Aorta (tissue), 5 donors: ENCODE measurements around the gene AHNAK. TPM values are rescaled to one million over a fixed set of nuclear protein-coding genes. Genes with fewer than 3 reads are reported as not detected.

Experiments used
- ATAC-seq: fragments of 200-7000 bp; cut with Tn5 transposase; one replicate; pipeline ENCODE4 v1.9.1; 2022; ENCODE audit warnings: moderate library complexity; ENCODE audit not compliant: low FRiP score
- DNase-seq, 2 donors: peaks; one replicate each; pipeline ENCODE4 v3.0.0-alpha.2; 2020
- H3K27ac ChIP-seq, 2 donors: one replicate each; pipeline ENCODE4 v1.5.1; 2013; ENCODE audit warnings: low read length in 2 of 2, mild to moderate bottlenecking in 2 of 2, moderate library complexity in 2 of 2, control low read depth in 1 of 2, inconsistent platforms in 1 of 2, low read depth in 1 of 2
- H3K27me3 ChIP-seq, 2 donors: one replicate each; pipeline ENCODE4 v1.6.1; 2013; ENCODE audit warnings: control low read depth in 1 of 2, low read length in 1 of 2, mild to moderate bottlenecking in 1 of 2, moderate library complexity in 1 of 2; ENCODE audit not compliant: insufficient read depth in 2 of 2, control insufficient read depth in 1 of 2
- H3K36me3 ChIP-seq, 2 donors: one replicate each; pipeline ENCODE4 v1.6.1; 2013; ENCODE audit warnings: control low read depth in 1 of 2, low read length in 1 of 2, mild to moderate bottlenecking in 1 of 2; ENCODE audit not compliant: insufficient read depth in 2 of 2, control insufficient read depth in 1 of 2
- H3K4me1 ChIP-seq, 2 donors: one replicate each; pipeline ENCODE4 v1.6.1; 2013; ENCODE audit warnings: low read length in 2 of 2, control low read depth in 1 of 2, mild to moderate bottlenecking in 1 of 2, moderate library complexity in 1 of 2; ENCODE audit not compliant: insufficient read depth in 2 of 2, control insufficient read depth in 1 of 2
- H3K4me3 ChIP-seq, 2 donors: one replicate each; pipeline ENCODE4 v1.5.1; 2013; ENCODE audit warnings: low read length in 2 of 2, control low read depth in 1 of 2, mild to moderate bottlenecking in 1 of 2
- H3K9me3 ChIP-seq: one replicate; pipeline ENCODE4 v1.6.1; 2013; ENCODE audit warnings: mild to moderate bottlenecking, low read length; ENCODE audit not compliant: control insufficient read depth
- WGBS, 2 donors: extraction: QIAGEN DNeasy Blood & Tissue Kit; methylation state at CpG; one replicate each; pipeline ENCODE4 v1.1.7; 2013; 5-methylcytosine and 5-hydroxymethylcytosine counted together
- intact Hi-C, 2 donors: fragments of 100-400 bp; cut with DNase I; formaldehyde crosslinking; loops; one replicate each; pipeline versions ENCODE4 v1.14.2 to v1.15.0; 2022
- polyA plus RNA-seq, 2 donors: library from polyadenylated mRNA; stranded (reverse); fragments of 200-250 nt; gene quantifications; one replicate each; pipeline ENCODE4 v1.2.3, GENCODE V29; 2013
- total RNA-seq, 2 donors: library from RNA; stranded (reverse); fragmentation: NEBNext Ultra II Directional; extraction: Animal tissue kit (Norgen Biotek cat#: 25700); gene quantifications; one replicate each; pipeline ENCODE4 v1.2.1, GENCODE V29; 2021
- donor health status: healthy with polysubstance abuse.
- donor health status: Bipolar disorder and iron deficiency.
- donor health status: DM: no; HTN: no; CAD: no.
- donor health status: DM: no; HTN: no; CAD: no.
- donor health status: DM: yes; HTN: yes; CAD: no.

AHNAK gene
- total and polyA plus RNA-seq, 4 donors = 146 to 1,263 (median 693) TPM

- H3K27me3 ChIP-seq = no peaks in the 10 kb centered on the region
- no peaks in the 10 kb centered on the region for H3K4me1 ChIP-seq
- no peak overlapping the region for H3K27ac ChIP-seq
- DNase-seq = no peak
- H3K9me3 ChIP-seq = no peaks in the 10 kb centered on the region
- WGBS, 2 donors = 93 to 95% methylated on average over 9 of the region's 9 CpGs
- no peak overlapping the region for H3K4me3 ChIP-seq
- ATAC-seq = no peak
- intact Hi-C loops = no loop called here
- H3K36me3 ChIP-seq = no peaks in the 10 kb centered on the region
Measured at GRCh38 chr11:62491571-62492329, 54.9 kb downstream of the AHNAK start.

- Histone ChIP-seq H3K27me3 (no peaks in the 10 kb centered on the region), H3K4me1 (no peaks in the 10 kb centered on the region), H3K4me3 (no peak overlapping the region), H3K9me3 (no peaks in the 10 kb centered on the region), H3K27ac (no peak overlapping the region), H3K36me3 (no peaks in the 10 kb centered on the region)
- WGBS, 2 donors = 79 to 80% methylated on average over 4 of the region's 4 CpGs
- intact Hi-C loops = no loop called here
- ATAC-seq (no peak), DNase-seq (no peak)
Measured at GRCh38 chr11:62489204-62489603, 57.4 kb downstream of the AHNAK start.

GRCh38 chr11:62487738-62488551 lies 58.7 kb downstream of the AHNAK start:
- intact Hi-C loops = no loop called here
- Histone ChIP-seq H3K4me1 (no peaks in the 10 kb centered on the region), H3K27ac (no peak overlapping the region), H3K36me3 (no peaks in the 10 kb centered on the region), H3K4me3 (no peak overlapping the region), H3K9me3 (no peaks in the 10 kb centered on the region), H3K27me3 (no peaks in the 10 kb centered on the region)
- 30 to 36% methylated on average over 19 of the region's 19 CpGs for WGBS, 2 donors
- DNase-seq = no peak
- no peak for ATAC-seq

GRCh38 chr11:62487136-62487535 lies 59.5 kb downstream of the AHNAK start:
- no peak overlapping the region for H3K27ac ChIP-seq
- no peak overlapping the region for H3K4me3 ChIP-seq
- ATAC-seq = no peak
- H3K4me1 ChIP-seq = no peaks in the 10 kb centered on the region
- intact Hi-C loops = no loop called here
- 86 to 89% methylated on average over 8 of the region's 8 CpGs for WGBS, 2 donors
- no peaks in the 10 kb centered on the region for H3K27me3 ChIP-seq
- no peak for DNase-seq
- H3K36me3 ChIP-seq = no peaks in the 10 kb centered on the region
- no peaks in the 10 kb centered on the region for H3K9me3 ChIP-seq

- Histone ChIP-seq H3K36me3 (no peaks in the 10 kb centered on the region), H3K9me3 (no peaks in the 10 kb centered on the region), H3K4me3 (no peak overlapping the region), H3K4me1 (no peaks in the 10 kb centered on the region), H3K27me3 (no peaks in the 10 kb centered on the region), H3K27ac (no peak overlapping the region)
- WGBS, 2 donors = 93 to 94% methylated on average over 6 of the region's 6 CpGs
- intact Hi-C loops = no loop called here
- ATAC-seq (no peak), DNase-seq (no peak)
Measured at GRCh38 chr11:62484352-62484751, 62.3 kb downstream of the AHNAK start.

- DNase-seq (no peak), ATAC-seq (no peak)
- H3K4me3 ChIP-seq = no peak overlapping the region
- intact Hi-C loops = no loop called here
- no peaks in the 10 kb centered on the region for H3K36me3 ChIP-seq
- no peaks in the 10 kb centered on the region for H3K9me3 ChIP-seq
- no peaks in the 10 kb centered on the region for H3K27me3 ChIP-seq
- H3K4me1 ChIP-seq = no peaks in the 10 kb centered on the region
- no peak overlapping the region for H3K27ac ChIP-seq
- 80 to 85% methylated on average over 6 of the region's 6 CpGs for WGBS, 2 donors
Measured at GRCh38 chr11:62482753-62483152, 63.9 kb downstream of the AHNAK start.

GRCh38 chr11:62479631-62480201 lies 66.9 kb downstream of the AHNAK start:
- H3K4me3 ChIP-seq = no peak overlapping the region
- no peak for DNase-seq
- peak overlapping the region in 1 of 2 donors; percentile 76 for H3K27ac ChIP-seq
- peak; percentile 48 for ATAC-seq
- no peaks in the 10 kb centered on the region for H3K4me1 ChIP-seq
- H3K27me3 ChIP-seq = no peaks in the 10 kb centered on the region
- no peaks in the 10 kb centered on the region for H3K9me3 ChIP-seq
- no peaks in the 10 kb centered on the region for H3K36me3 ChIP-seq
- WGBS, 2 donors = 13 to 31% methylated on average over 7 of the region's 7 CpGs
- intact Hi-C loops = no loop called here

GRCh38 chr11:62477927-62478326 lies 68.7 kb downstream of the AHNAK start:
- 94 to 98% methylated on average over 5 of the region's 5 CpGs for WGBS, 2 donors
- intact Hi-C loops = no loop called here
- no peaks in the 10 kb centered on the region for H3K36me3 ChIP-seq
- H3K4me1 ChIP-seq = no peaks in the 10 kb centered on the region
- H3K27ac ChIP-seq = no peak overlapping the region
- no peak for ATAC-seq
- no peaks in the 10 kb centered on the region for H3K9me3 ChIP-seq
- H3K27me3 ChIP-seq = no peaks in the 10 kb centered on the region
- DNase-seq = no peak
- no peak overlapping the region for H3K4me3 ChIP-seq
